Measurements from ENCODE around the gene FAAP20. TPM values are rescaled to one million over a fixed set of nuclear protein-coding genes. Genes with fewer than 3 reads are reported as not detected.

The FAAP20 gene
- total and polyA plus RNA-seq, 4 donors, result 5.6 to 31.5 (median 15.7) TPM

DNA sequence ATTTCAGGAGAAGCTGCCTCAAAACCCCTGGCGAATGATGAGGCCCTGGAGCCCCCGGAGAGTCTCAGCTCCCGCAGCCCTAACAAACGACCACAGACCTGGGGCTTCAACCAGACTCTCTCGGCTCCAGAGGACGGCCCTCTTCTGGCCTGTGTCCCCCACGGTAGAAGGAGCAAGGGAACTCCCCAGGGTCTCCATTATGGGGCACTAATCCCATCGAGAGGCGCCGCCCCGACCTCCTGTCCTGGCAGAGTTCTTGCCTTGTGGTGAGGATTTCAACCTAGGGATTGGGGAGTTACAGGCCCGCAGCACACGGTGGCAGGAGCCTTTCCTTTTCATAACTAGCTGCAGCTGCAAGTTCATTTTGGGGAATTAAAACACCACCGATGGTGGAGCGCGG is 6.2 kb downstream of the FAAP20 start:
- no peak overlapping the region for H3K4me3 ChIP-seq (ENCODE audit: low read depth in 1 of 3, low read length in 3 of 3)
- WGBS, result 96% methylated on average over 16 of the region's 16 CpGs
- H3K36me3 ChIP-seq (ENCODE audit: control insufficient read depth in 4 of 4, insufficient read depth in 3 of 4, low read depth in 1 of 4, low read length in 3 of 4), result peaks cover 0 to 9% (median under 1%) of the 10 kb centered on the region in 4 donors
- no peaks in the 10 kb centered on the region for H3K27me3 ChIP-seq (ENCODE audit: control insufficient read depth in 4 of 4, insufficient read depth in 4 of 4, low read length in 3 of 4)
- no peak for TF ChIP-seq ATF3 (IDR thresholded peaks at IDR 0.05)
- TF ChIP-seq CTCF (IDR thresholded peaks at IDR 0.05; ENCODE audit: low read depth, low read length, missing input control), result no peak
- no peak for TF ChIP-seq RXRA (IDR thresholded peaks at IDR 0.05)
- no peak for TF ChIP-seq HNF4G (IDR thresholded peaks at IDR 0.05)
- no peak for TF ChIP-seq FOXA1 (IDR thresholded peaks at IDR 0.05)
- no peak for DNase-seq (ENCODE audit: low spot score)
- H3K9me3 ChIP-seq (ENCODE audit: control insufficient read depth in 4 of 4, low read length in 3 of 4), result no peaks in the 10 kb centered on the region
- H3K27ac ChIP-seq (ENCODE audit: low read depth in 1 of 2, low read length in 2 of 2), result no peak overlapping the region
- H3K4me1 ChIP-seq (ENCODE audit: control insufficient read depth in 4 of 4, insufficient read depth in 4 of 4, low read length in 3 of 4), result peaks cover 7 to 20% (median 13%) of the 10 kb centered on the region in 4 donors
- no peak overlapping the region for H3K9ac ChIP-seq (ENCODE audit: low read depth in 1 of 2, low read length in 2 of 2)

GRCh38 chr1:2187619-2188018 is 7.0 kb downstream of the FAAP20 start:
- H3K4me1 ChIP-seq (ENCODE audit: control insufficient read depth in 4 of 4, insufficient read depth in 4 of 4, low read length in 3 of 4), result peaks cover 7 to 19% (median 13%) of the 10 kb centered on the region in 4 donors
- H3K4me3 ChIP-seq (ENCODE audit: low read depth in 1 of 3, low read length in 3 of 3), result no peak overlapping the region
- DNase-seq (ENCODE audit: low spot score), result no peak
- H3K9ac ChIP-seq (ENCODE audit: low read depth in 1 of 2, low read length in 2 of 2), result no peak overlapping the region
- TF ChIP-seq SP1 (IDR thresholded peaks at IDR 0.05) (no peak), YY1 (IDR thresholded peaks at IDR 0.05) (no peak), CTCF (IDR thresholded peaks at IDR 0.05; ENCODE audit: low read depth, low read length, missing input control) (no peak), HNF4A (conservative IDR thresholded peaks at IDR 0.05) (no peak), NR2F2 (IDR thresholded peaks at IDR 0.05) (no peak), EGR1 (IDR thresholded peaks at IDR 0.05; ENCODE audit: low read depth in 2 of 2) (no peak), TAF1 (conservative IDR thresholded peaks at IDR 0.05) (no peak), RXRA (IDR thresholded peaks at IDR 0.05) (no peak), REST (IDR thresholded peaks at IDR 0.05) (no peak), FOXA2 (IDR thresholded peaks at IDR 0.05) (no peak), GABPA (IDR thresholded peaks at IDR 0.05 in 1 of 2, conservative IDR thresholded peaks at IDR 0.05 in 1 of 2) (no peak), JUND (IDR thresholded peaks at IDR 0.05) (no peak), ATF3 (IDR thresholded peaks at IDR 0.05) (no peak), HNF4G (IDR thresholded peaks at IDR 0.05) (no peak)
- TF ChIP-seq, protein P1, sequence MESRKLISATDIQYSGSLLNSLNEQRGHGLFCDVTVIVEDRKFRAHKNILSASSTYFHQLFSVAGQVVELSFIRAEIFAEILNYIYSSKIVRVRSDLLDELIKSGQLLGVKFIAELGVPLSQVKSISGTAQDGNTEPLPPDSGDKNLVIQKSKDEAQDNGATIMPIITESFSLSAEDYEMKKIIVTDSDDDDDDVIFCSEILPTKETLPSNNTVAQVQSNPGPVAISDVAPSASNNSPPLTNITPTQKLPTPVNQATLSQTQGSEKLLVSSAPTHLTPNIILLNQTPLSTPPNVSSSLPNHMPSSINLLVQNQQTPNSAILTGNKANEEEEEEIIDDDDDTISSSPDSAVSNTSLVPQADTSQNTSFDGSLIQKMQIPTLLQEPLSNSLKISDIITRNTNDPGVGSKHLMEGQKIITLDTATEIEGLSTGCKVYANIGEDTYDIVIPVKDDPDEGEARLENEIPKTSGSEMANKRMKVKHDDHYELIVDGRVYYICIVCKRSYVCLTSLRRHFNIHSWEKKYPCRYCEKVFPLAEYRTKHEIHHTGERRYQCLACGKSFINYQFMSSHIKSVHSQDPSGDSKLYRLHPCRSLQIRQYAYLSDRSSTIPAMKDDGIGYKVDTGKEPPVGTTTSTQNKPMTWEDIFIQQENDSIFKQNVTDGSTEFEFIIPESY (IDR thresholded peaks at IDR 0.05), result no peak
- TF ChIP-seq, protein P2, sequence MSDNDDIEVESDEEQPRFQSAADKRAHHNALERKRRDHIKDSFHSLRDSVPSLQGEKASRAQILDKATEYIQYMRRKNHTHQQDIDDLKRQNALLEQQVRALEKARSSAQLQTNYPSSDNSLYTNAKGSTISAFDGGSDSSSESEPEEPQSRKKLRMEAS (IDR thresholded peaks at IDR 0.05), result no peak
- WGBS, result 85% methylated on average over 13 of the region's 13 CpGs
- peaks cover 0 to 9% (median under 1%) of the 10 kb centered on the region in 4 donors for H3K36me3 ChIP-seq (ENCODE audit: control insufficient read depth in 4 of 4, insufficient read depth in 3 of 4, low read depth in 1 of 4, low read length in 3 of 4)
- no peak overlapping the region for H3K27ac ChIP-seq (ENCODE audit: low read depth in 1 of 2, low read length in 2 of 2)
- no peaks in the 10 kb centered on the region for H3K9me3 ChIP-seq (ENCODE audit: control insufficient read depth in 4 of 4, low read length in 3 of 4)
- no peaks in the 10 kb centered on the region for H3K27me3 ChIP-seq (ENCODE audit: control insufficient read depth in 4 of 4, insufficient read depth in 4 of 4, low read length in 3 of 4)
